Neuronal stem cell (in vitro differentiated cells): Measurements from ENCODE around the gene ZFYVE16.

Experiments used
- DNase-seq: peaks from one replicate; pipeline ENCODE4 v3.0.0-alpha.2; 2013; ENCODE audit warnings: low spot score
- H2AFZ ChIP-seq: one replicate; pipeline ENCODE4 v1.6.1; 2013; ENCODE audit warnings: mild to moderate bottlenecking, low read length, inconsistent platforms
- H2AK5ac ChIP-seq: 2 replicates; pipeline ENCODE4 v1.6.1; 2013; ENCODE audit warnings: low read depth, mild to moderate bottlenecking, inconsistent platforms, low read length, moderate library complexity, mixed read lengths
- H2BK120ac ChIP-seq: 2 replicates; pipeline ENCODE4 v1.6.1; 2013; ENCODE audit warnings: low read depth, mild to moderate bottlenecking, inconsistent platforms, low read length, moderate library complexity, mixed read lengths
- H2BK12ac ChIP-seq: one replicate; pipeline ENCODE4 v1.6.1; 2013; ENCODE audit warnings: low read length, inconsistent platforms
- H2BK15ac ChIP-seq: 2 replicates; pipeline ENCODE4 v1.6.1; 2013; ENCODE audit warnings: mild to moderate bottlenecking, low read length, inconsistent platforms, mixed read lengths
- H2BK5ac ChIP-seq: one replicate; pipeline ENCODE4 v1.6.1; 2013; ENCODE audit warnings: inconsistent platforms, mild to moderate bottlenecking, low read length, moderate library complexity
- H3K14ac ChIP-seq: one replicate; pipeline ENCODE4 v1.6.1; 2013; ENCODE audit warnings: low read length, inconsistent platforms
- H3K18ac ChIP-seq: 2 replicates; pipeline ENCODE4 v1.6.1; 2013; ENCODE audit warnings: low read length, inconsistent platforms
- H3K23ac ChIP-seq: 2 replicates; pipeline ENCODE4 v1.6.1; 2013; ENCODE audit warnings: low read depth, mild to moderate bottlenecking, mixed read lengths, low read length, inconsistent platforms; ENCODE audit not compliant: poor library complexity
- H3K27ac ChIP-seq: replicated peaks from 3 replicates; pipeline ENCODE4 v1.5.1; 2013; ENCODE audit warnings: low read length, inconsistent platforms
- H3K27me3 ChIP-seq, 3 experiments: 2 replicates each; pipeline ENCODE4 v1.6.1; 2013; ENCODE audit warnings: low read length in 3 of 3, mild to moderate bottlenecking in 2 of 3, inconsistent platforms in 1 of 3, low read depth in 1 of 3, mixed read lengths in 1 of 3, moderate library complexity in 1 of 3; ENCODE audit not compliant: control insufficient read depth in 3 of 3, insufficient read depth in 3 of 3
- H3K36me3 ChIP-seq, 2 donors: replicated peaks in 1 of 2; 2 replicates each; pipeline ENCODE4 v1.6.1; 2013; ENCODE audit warnings: low read length in 2 of 2; ENCODE audit not compliant: control insufficient read depth in 2 of 2, insufficient read depth in 2 of 2
- H3K4ac ChIP-seq: 2 replicates; pipeline ENCODE4 v1.6.1; 2013; ENCODE audit warnings: inconsistent platforms, mild to moderate bottlenecking, low read length, moderate library complexity
- H3K4me1 ChIP-seq, 2 donors: 1 replicate in 1 of 2; 2 replicates in 1 of 2; pipeline ENCODE4 v1.6.1; 2013; ENCODE audit warnings: low read length in 2 of 2, low read depth in 1 of 2; ENCODE audit not compliant: control insufficient read depth in 2 of 2, insufficient read depth in 1 of 2
- H3K4me2 ChIP-seq: one replicate; pipeline ENCODE4 v1.6.1; 2013; ENCODE audit warnings: mild to moderate bottlenecking, low read length, inconsistent platforms; ENCODE audit not compliant: insufficient read depth, poor library complexity, severe bottlenecking
- H3K4me3 ChIP-seq, 2 donors: 2 replicates each; pipeline ENCODE4 v1.5.1; 2013; ENCODE audit warnings: low read length in 2 of 2, mild to moderate bottlenecking in 2 of 2, inconsistent platforms in 1 of 2, moderate library complexity in 1 of 2
- H3K79me1 ChIP-seq: one replicate; pipeline ENCODE4 v1.6.1; 2013; ENCODE audit warnings: low read depth, mild to moderate bottlenecking, inconsistent platforms, low read length, moderate library complexity
- H3K9ac ChIP-seq: one replicate; pipeline ENCODE4 v1.6.1; 2013; ENCODE audit warnings: mild to moderate bottlenecking, low read depth, low read length, inconsistent platforms; ENCODE audit not compliant: poor library complexity
- H3K9me3 ChIP-seq, 2 donors: replicated peaks in 1 of 2; 2 replicates each; pipeline versions ENCODE3 to v1.6.1; 2013; ENCODE audit warnings: low read length in 2 of 2, mild to moderate bottlenecking in 2 of 2, inconsistent platforms in 1 of 2, low read depth in 1 of 2, mixed read lengths in 1 of 2, moderate library complexity in 1 of 2; ENCODE audit not compliant: control insufficient read depth in 2 of 2, insufficient read depth in 1 of 2
- H4K8ac ChIP-seq: one replicate; pipeline ENCODE4 v1.6.1; 2013; ENCODE audit warnings: low read depth, mild to moderate bottlenecking, inconsistent platforms, low read length, moderate library complexity
- H4K91ac ChIP-seq: one replicate; pipeline ENCODE4 v1.6.1; 2013; ENCODE audit warnings: low read length, low read depth, mild to moderate bottlenecking, inconsistent platforms; ENCODE audit not compliant: poor library complexity
- WGBS, 2 donors: extraction: QIAGEN DNeasy Blood & Tissue Kit; methylation state at CpG; one replicate each; pipeline ENCODE4 v1.1.7; 2013; ENCODE audit warnings: missing lambda C conversion rate in 2 of 2, mixed read lengths in 1 of 2; ENCODE audit not compliant: insufficient read length in 2 of 2, insufficient replicate concordance in 1 of 2; ENCODE audit errors: extremely low coverage in 2 of 2; 5-methylcytosine and 5-hydroxymethylcytosine counted together

Gene ZFYVE16

DNA sequence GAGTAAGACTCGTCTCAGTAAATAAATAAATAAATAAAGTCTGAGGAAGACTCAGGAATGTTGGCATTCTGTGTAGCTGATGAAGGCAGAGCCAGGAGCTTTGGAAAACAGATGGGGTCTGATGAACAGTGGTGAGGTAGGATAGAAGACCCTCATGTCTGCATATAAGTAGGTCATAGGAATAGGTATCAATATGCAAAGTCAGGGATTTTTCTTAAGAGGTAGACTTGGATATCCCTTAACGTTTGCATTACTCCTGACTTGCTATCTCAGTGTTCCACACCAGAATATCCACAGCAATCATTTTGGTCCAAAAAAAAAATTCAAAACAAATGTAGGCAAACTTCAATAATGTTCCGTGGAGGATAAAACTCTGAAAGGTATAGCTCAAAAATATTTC is 31.3 kb upstream of the ZFYVE16 start:
- DNase-seq = no peak
- Histone ChIP-seq H3K27me3 (no peaks in the 10 kb centered on the region), H2BK120ac (no peak overlapping the region), H3K79me1 (no peaks in the 10 kb centered on the region), H3K9ac (no peak overlapping the region), H3K23ac (no peak overlapping the region), H2BK5ac (no peak overlapping the region), H4K8ac (no peak overlapping the region), H3K4me1 (peaks cover 0 to 5% of the 10 kb centered on the region in 2 donors), H2BK12ac (no peak overlapping the region), H3K4me3 (no peak overlapping the region), H2AK5ac (no peak overlapping the region), H3K14ac (no peak overlapping the region), H3K36me3 (no peaks in the 10 kb centered on the region), H3K18ac (no peak overlapping the region), H2BK15ac (no peak overlapping the region), H3K27ac (no peak overlapping the region), H3K4ac (no peak overlapping the region), H3K4me2 (no peak overlapping the region), H3K9me3 (peaks cover 2 to 3% of the 10 kb centered on the region in 2 donors), H4K91ac (no peak overlapping the region), H2AFZ (no peak overlapping the region)
- no CpG with 5 or more reads among the region's 3 CpGs for WGBS, 2 donors

DNA sequence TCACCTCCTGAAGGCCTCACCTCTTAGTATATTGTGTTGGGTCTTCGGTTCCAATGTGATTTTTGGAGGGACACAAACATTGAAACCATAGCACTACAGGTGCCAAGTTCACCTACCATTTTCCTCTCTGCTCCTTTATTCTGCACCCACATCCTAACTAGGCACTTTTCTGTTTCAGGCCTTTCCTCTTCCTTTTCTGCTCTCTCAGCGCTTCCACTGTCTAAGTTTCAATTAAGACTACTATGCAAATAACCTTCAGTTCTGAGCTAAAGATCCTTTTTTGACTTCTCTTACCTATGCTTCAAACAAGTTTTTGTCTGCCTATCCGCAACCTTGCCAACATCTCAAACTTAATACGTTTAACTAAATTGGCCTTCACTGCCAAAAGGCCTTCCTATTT is 25.4 kb upstream of the ZFYVE16 start:
- no peaks in the 10 kb centered on the region for H3K4me1 ChIP-seq
- no peak overlapping the region for H2AK5ac ChIP-seq
- no peak overlapping the region for H2BK120ac ChIP-seq
- H3K18ac ChIP-seq = no peak overlapping the region
- H3K27ac ChIP-seq = no peak overlapping the region
- H3K14ac ChIP-seq = no peak overlapping the region
- no peak overlapping the region for H2BK15ac ChIP-seq
- H3K27me3 ChIP-seq = no peaks in the 10 kb centered on the region
- H2AFZ ChIP-seq = no peak overlapping the region
- no peak overlapping the region for H3K9ac ChIP-seq
- H3K79me1 ChIP-seq = no peaks in the 10 kb centered on the region
- WGBS, 2 donors = 100% methylated on average over 1 of the region's 4 CpGs; no CpG with 5 or more reads in 1 of the 2 donors
- H3K4me3 ChIP-seq = no peak overlapping the region
- no peak overlapping the region for H4K8ac ChIP-seq
- no peak overlapping the region for H2BK12ac ChIP-seq
- no peak overlapping the region for H4K91ac ChIP-seq
- H3K4me2 ChIP-seq = no peak overlapping the region
- no peaks in the 10 kb centered on the region for H3K9me3 ChIP-seq
- no peak for DNase-seq
- no peaks in the 10 kb centered on the region for H3K36me3 ChIP-seq
- no peak overlapping the region for H2BK5ac ChIP-seq
- no peak overlapping the region for H3K23ac ChIP-seq
- H3K4ac ChIP-seq = no peak overlapping the region

DNA sequence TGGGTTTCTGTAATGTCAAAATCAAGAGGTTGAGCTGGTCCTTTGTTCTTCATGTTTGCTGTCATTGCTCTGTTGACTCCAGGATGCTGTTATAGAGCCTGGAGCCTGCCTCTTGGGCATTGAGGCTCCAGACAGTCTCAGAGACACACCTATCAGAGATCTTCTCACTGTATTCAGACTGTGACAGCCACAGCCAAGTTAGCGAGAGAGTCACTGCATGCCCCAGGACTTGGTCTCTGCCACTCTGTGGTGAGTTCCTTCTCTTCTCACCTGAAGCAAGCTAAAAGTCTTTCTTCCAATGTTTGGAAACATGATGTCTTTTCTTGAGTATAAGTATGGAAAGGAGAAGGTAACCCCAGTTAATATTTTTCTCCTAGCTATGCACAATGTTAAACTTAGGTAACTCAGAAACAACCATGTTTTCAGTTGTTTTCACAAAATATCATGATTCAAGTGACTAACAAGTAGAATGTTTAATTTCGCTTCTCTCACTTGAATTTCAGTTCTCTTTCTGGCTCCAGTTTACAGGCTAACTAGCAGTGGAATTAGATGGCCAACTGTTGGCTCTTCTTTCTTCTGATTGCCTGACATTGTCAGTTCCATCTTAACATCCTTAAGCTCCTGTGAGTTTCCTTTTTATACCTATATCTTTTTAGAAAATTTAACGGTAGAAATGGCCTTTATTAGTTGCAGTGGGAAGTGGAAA is 20.6 kb upstream of the ZFYVE16 start:
- Histone ChIP-seq H2AFZ (no peak overlapping the region), H2BK15ac (no peak overlapping the region), H3K4me3 (no peak overlapping the region), H3K4me1 (no peaks in the 10 kb centered on the region), H4K91ac (no peak overlapping the region), H3K23ac (no peak overlapping the region), H3K79me1 (no peaks in the 10 kb centered on the region), H3K9me3 (no peaks in the 10 kb centered on the region), H2BK120ac (no peak overlapping the region), H3K27ac (no peak overlapping the region), H3K18ac (no peak overlapping the region), H3K4ac (no peak overlapping the region), H3K27me3 (no peaks in the 10 kb centered on the region), H3K9ac (no peak overlapping the region), H3K36me3 (no peaks in the 10 kb centered on the region), H2BK5ac (no peak overlapping the region), H3K4me2 (no peak overlapping the region), H2BK12ac (no peak overlapping the region), H4K8ac (no peak overlapping the region), H2AK5ac (no peak overlapping the region), H3K14ac (no peak overlapping the region)
- DNase-seq = no peak
- WGBS, 2 donors = no CpG with 5 or more reads among the region's 3 CpGs

DNA sequence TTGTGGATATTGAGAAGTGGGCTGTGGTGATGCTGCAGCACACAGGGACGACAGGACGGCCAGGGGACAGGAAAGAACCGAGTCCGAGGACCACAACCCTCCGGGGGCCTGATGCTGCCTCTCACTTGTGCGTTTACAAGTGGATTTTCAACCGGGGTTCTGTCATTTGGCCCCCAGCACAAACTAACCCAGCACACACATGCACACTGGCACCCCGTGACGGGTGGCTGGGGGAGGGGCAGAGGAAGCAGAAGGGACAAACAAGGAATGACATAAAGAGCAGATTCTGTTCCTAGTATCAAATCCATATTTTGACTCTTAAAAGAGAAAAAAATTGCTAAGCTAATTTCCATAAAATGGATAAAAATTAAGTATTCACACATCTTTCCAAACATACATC is 18.3 kb upstream of the ZFYVE16 start:
- Histone ChIP-seq H3K4me2 (no peak overlapping the region), H3K79me1 (no peaks in the 10 kb centered on the region), H3K4me1 (no peaks in the 10 kb centered on the region), H3K9me3 (no peaks in the 10 kb centered on the region), H4K91ac (no peak overlapping the region), H2BK5ac (no peak overlapping the region), H4K8ac (no peak overlapping the region), H3K9ac (no peak overlapping the region), H3K36me3 (no peaks in the 10 kb centered on the region), H3K4me3 (no peak overlapping the region), H3K27me3 (no peaks in the 10 kb centered on the region), H2BK15ac (no peak overlapping the region), H3K27ac (no peak overlapping the region), H2AK5ac (no peak overlapping the region), H3K23ac (no peak overlapping the region), H2BK120ac (no peak overlapping the region), H3K4ac (peak overlapping the region; percentile 89), H2AFZ (no peak overlapping the region), H3K14ac (no peak overlapping the region), H2BK12ac (no peak overlapping the region), H3K18ac (peak overlapping the region; percentile 57)
- no CpG with 5 or more reads among the region's 9 CpGs for WGBS, 2 donors
- DNase-seq = no peak
